GM12872 (cell line): Measurements from ENCODE around the gene FOXO4.

Experiments used
- CTCF ChIP-seq: IDR thresholded peaks from 3 replicates; pipeline ENCODE4 v1.5.1; 2011; ENCODE audit warnings: low read depth, mild to moderate bottlenecking, low read length, moderate library complexity; ENCODE audit not compliant: insufficient read depth

Gene FOXO4

GRCh38 chrX:71100581-71101505, 5.2 kb downstream of the FOXO4 start:
- TF ChIP-seq CTCF, result no peak

GRCh38 chrX:71102292-71102691, 6.6 kb downstream of the FOXO4 start:
- no peak for TF ChIP-seq CTCF

- no peak for TF ChIP-seq CTCF
These were observed 7.7 kb downstream of the FOXO4 start for GRCh38 chrX:71103110-71103983.

- no peak for TF ChIP-seq CTCF
These were observed 10.0 kb downstream of the FOXO4 start for GRCh38 chrX:71105628-71106027.

- TF ChIP-seq CTCF, result no peak
These were observed 10.8 kb downstream of the FOXO4 start, which contains the start of gene CXorf65 for GRCh38 chrX:71106427-71106826. CXorf65 (minus strand) TSS chrX:71106740; CDS start chrX:71106556, 184 bp downstream.

GRCh38 chrX:71107245-71107644, 11.6 kb downstream of the FOXO4 start:
- TF ChIP-seq CTCF, result no peak

- TF ChIP-seq CTCF, result no peak
These were observed 12.2 kb downstream of the FOXO4 start for GRCh38 chrX:71107762-71108360.
